ENCODE data around the gene CD2AP. TPM values are rescaled to one million over a fixed set of nuclear protein-coding genes. Genes with fewer than 3 reads are reported as not detected.

The CD2AP gene
- total RNA-seq, 1 experiment from 2014 or later: 43.8 TPM

- ChIA-PET CTCF (interaction anchor here (0.7 kb wide), 1 partner anchor 374 kb away, joined by 6 read pairs; no protein-coding TSS in a partner anchor), POLR2A (no interaction called here), RAD21 (ENCODE audit: low non-redundant PET in 1 of 2, low total read pairs in 2 of 2, uncharacterized antibody in 2 of 2, unreplicated experiment in 2 of 2) (no interaction called here)
- Histone ChIP-seq H2AFZ (ENCODE audit: low read depth, low read length, poor library complexity, severe bottlenecking) (no peak overlapping the region), H3K9ac (ENCODE audit: low read length) (no peak overlapping the region), H3K9me2 (ENCODE audit: insufficient read depth) (no peaks in the 10 kb centered on the region; the same call in 1 of the 2 replicates), H3K9me3 (ENCODE audit: control insufficient read depth in 1 of 2, insufficient read depth in 1 of 2, low read depth in 1 of 2, low read length in 2 of 2) (no peaks in the 10 kb centered on the region), H3K27ac (ENCODE audit: low read depth, low read length) (no peak overlapping the region), H3K36me3 (ENCODE audit: control insufficient read depth in 1 of 2, insufficient read depth in 2 of 2, low read length in 2 of 2) (no peaks in the 10 kb centered on the region), H3K27me3 (ENCODE audit: insufficient read depth, low read length) (no peaks in the 10 kb centered on the region), H3K4me3 (replicated peaks in 1 of 2; ENCODE audit: low read depth in 1 of 2, low read length in 2 of 2) (no peak overlapping the region), H3K4me1 (ENCODE audit: control insufficient read depth in 1 of 2, insufficient read depth in 2 of 2, low read length in 2 of 2) (peaks cover 3 to 5% of the 10 kb centered on the region in 2 experiments; a peak in 3 of 4 replicates), H3K4me2 (ENCODE audit: low read length) (no peak overlapping the region), H4K20me1 (ENCODE audit: insufficient read depth) (no peaks in the 10 kb centered on the region), H3K79me2 (ENCODE audit: insufficient read depth, low read length) (no peaks in the 10 kb centered on the region)
- DNase-seq (ENCODE audit: low read depth, low spot score) (no peak), ATAC-seq (no peak)
- intact Hi-C loops (cut with micrococcal nuclease): no loop called here
- BruUV-seq (replicated peaks): no TSS peak
- no peak for TF ChIP-seq SRF (IDR thresholded peaks at IDR 0.05; ENCODE audit: low read depth)
Observed at GRCh38 chr6:47663462-47664216, 186.1 kb downstream of the CD2AP start.

DNA sequence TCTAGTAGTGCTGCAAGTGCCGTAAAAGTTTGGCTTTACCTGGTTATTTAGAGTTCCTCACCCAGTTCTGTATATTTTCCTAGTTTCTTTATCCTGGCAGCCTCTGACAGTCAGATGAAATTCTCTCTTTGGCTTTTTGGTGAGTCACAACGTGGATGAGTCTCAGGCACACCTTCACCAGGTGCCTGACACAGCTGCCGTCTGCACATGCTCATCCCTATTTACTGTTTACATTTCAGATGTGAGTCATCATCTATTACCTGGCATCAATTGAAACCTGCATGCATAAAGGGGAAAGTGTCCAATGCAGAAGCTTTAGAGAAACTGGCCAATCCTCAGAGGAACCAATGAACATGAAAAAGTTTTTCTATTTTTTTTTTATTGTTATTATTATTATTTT, 187.5 kb downstream of the CD2AP start:
- H4K20me1 ChIP-seq (ENCODE audit: insufficient read depth): no peaks in the 10 kb centered on the region
- no peaks in the 10 kb centered on the region for H3K79me2 ChIP-seq (ENCODE audit: insufficient read depth, low read length)
- no peak overlapping the region for H2AFZ ChIP-seq (ENCODE audit: low read depth, low read length, poor library complexity, severe bottlenecking)
- H3K27ac ChIP-seq (ENCODE audit: low read depth, low read length): no peak overlapping the region
- H3K9me3 ChIP-seq (ENCODE audit: control insufficient read depth in 1 of 2, insufficient read depth in 1 of 2, low read depth in 1 of 2, low read length in 2 of 2): no peaks in the 10 kb centered on the region
- no peaks in the 10 kb centered on the region; the same call in 1 of the 2 replicates for H3K9me2 ChIP-seq (ENCODE audit: insufficient read depth)
- H3K4me1 ChIP-seq (ENCODE audit: control insufficient read depth in 1 of 2, insufficient read depth in 2 of 2, low read length in 2 of 2): peaks cover 3 to 5% of the 10 kb centered on the region in 2 experiments; a peak in 3 of 4 replicates
- DNase-seq (ENCODE audit: low read depth, low spot score) (peak; percentile 31), ATAC-seq (peak; percentile 65)
- BruUV-seq (replicated peaks): no TSS peak
- ChIA-PET POLR2A (no interaction called here), RAD21 (ENCODE audit: low non-redundant PET in 1 of 2, low total read pairs in 2 of 2, uncharacterized antibody in 2 of 2, unreplicated experiment in 2 of 2) (no interaction called here), CTCF (no interaction called here)
- H3K36me3 ChIP-seq (ENCODE audit: control insufficient read depth in 1 of 2, insufficient read depth in 2 of 2, low read length in 2 of 2): no peaks in the 10 kb centered on the region
- H3K4me3 ChIP-seq (replicated peaks in 1 of 2; ENCODE audit: low read depth in 1 of 2, low read length in 2 of 2): no peak overlapping the region
- H3K4me2 ChIP-seq (ENCODE audit: low read length): peak overlapping the region; percentile 37
- H3K27me3 ChIP-seq (ENCODE audit: insufficient read depth, low read length): no peaks in the 10 kb centered on the region
- intact Hi-C loops (cut with micrococcal nuclease): no loop called here
- no peak overlapping the region for H3K9ac ChIP-seq (ENCODE audit: low read length)
- TF ChIP-seq POLR2A (IDR thresholded peaks at IDR 0.05; ENCODE audit: borderline replicate concordance, extremely low read depth, insufficient read depth, insufficient read length): no peak
- TF ChIP-seq TCF7L2 (IDR thresholded peaks at IDR 0.05; ENCODE audit: borderline replicate concordance, extremely low read depth, insufficient read depth, insufficient read length): no peak
- TF ChIP-seq ZFX (IDR thresholded peaks at IDR 0.05): no peak
- TF ChIP-seq SP1 (IDR thresholded peaks at IDR 0.05; ENCODE audit: low read depth): peak; percentile 40
- TF ChIP-seq, protein P1, sequence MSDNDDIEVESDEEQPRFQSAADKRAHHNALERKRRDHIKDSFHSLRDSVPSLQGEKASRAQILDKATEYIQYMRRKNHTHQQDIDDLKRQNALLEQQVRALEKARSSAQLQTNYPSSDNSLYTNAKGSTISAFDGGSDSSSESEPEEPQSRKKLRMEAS (IDR thresholded peaks at IDR 0.05): peak; percentile 84
- no peak for TF ChIP-seq CTCF (IDR thresholded peaks at IDR 0.05 in 2 of 3, conservative IDR thresholded peaks at IDR 0.05 in 1 of 3; ENCODE audit: borderline replicate concordance in 1 of 3, insufficient read depth in 1 of 3, low read depth in 2 of 3, low read length in 2 of 3)
- TF ChIP-seq, protein P2, sequence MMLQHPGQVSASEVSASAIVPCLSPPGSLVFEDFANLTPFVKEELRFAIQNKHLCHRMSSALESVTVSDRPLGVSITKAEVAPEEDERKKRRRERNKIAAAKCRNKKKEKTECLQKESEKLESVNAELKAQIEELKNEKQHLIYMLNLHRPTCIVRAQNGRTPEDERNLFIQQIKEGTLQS (IDR thresholded peaks at IDR 0.05): no peak
- no peak for TF ChIP-seq EGR1 (IDR thresholded peaks at IDR 0.05; ENCODE audit: low read depth)
- no peak for TF ChIP-seq CBX3 (IDR thresholded peaks at IDR 0.05; ENCODE audit: low read depth)
- TF ChIP-seq ZNF274 (IDR thresholded peaks at IDR 0.05; ENCODE audit: low read depth, low read length): no peak
- peak; percentile 68 for TF ChIP-seq FOSL1 (IDR thresholded peaks at IDR 0.05; ENCODE audit: low read depth)
- TF ChIP-seq, protein P3, sequence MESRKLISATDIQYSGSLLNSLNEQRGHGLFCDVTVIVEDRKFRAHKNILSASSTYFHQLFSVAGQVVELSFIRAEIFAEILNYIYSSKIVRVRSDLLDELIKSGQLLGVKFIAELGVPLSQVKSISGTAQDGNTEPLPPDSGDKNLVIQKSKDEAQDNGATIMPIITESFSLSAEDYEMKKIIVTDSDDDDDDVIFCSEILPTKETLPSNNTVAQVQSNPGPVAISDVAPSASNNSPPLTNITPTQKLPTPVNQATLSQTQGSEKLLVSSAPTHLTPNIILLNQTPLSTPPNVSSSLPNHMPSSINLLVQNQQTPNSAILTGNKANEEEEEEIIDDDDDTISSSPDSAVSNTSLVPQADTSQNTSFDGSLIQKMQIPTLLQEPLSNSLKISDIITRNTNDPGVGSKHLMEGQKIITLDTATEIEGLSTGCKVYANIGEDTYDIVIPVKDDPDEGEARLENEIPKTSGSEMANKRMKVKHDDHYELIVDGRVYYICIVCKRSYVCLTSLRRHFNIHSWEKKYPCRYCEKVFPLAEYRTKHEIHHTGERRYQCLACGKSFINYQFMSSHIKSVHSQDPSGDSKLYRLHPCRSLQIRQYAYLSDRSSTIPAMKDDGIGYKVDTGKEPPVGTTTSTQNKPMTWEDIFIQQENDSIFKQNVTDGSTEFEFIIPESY (IDR thresholded peaks at IDR 0.05; ENCODE audit: extremely low read depth, insufficient replicate concordance, low read length): no peak
- TF ChIP-seq JUND (IDR thresholded peaks at IDR 0.05): peak; percentile 74
- TF ChIP-seq CEBPB (IDR thresholded peaks at IDR 0.05; ENCODE audit: low read depth): no peak
- no peak for TF ChIP-seq EZH2phosphoT487 (IDR thresholded peaks at IDR 0.05; ENCODE audit: borderline replicate concordance)
- TF ChIP-seq SIN3A (IDR thresholded peaks at IDR 0.05; ENCODE audit: low read depth): peak; percentile 48; the same call in 1 of the 2 replicates
